Transverse colon (tissue), 4 donors: ENCODE data around the gene ZNF674.

ENCODE experiments used
- CTCF ChIP-seq, 5 experiments: fragments of 200-600 bp in 3 of 5; fragments of 450-650 bp in 2 of 5; sonication (generic) in 3 of 5; IDR thresholded peaks; 1 replicate in 2 of 5; 2 replicates in 3 of 5; pipeline ENCODE4 v1.5.1; 2016 to 2017; ENCODE audit warnings: antibody characterized with exemption in 5 of 5, inconsistent platforms in 3 of 5, mild to moderate bottlenecking in 2 of 5, moderate library complexity in 1 of 5
- EP300 ChIP-seq: sonication (generic); formaldehyde crosslinking; IDR thresholded peaks from one replicate; pipeline ENCODE4 v1.6.1; 2017; ENCODE audit warnings: antibody characterized with exemption, low read depth
- POLR2A ChIP-seq: fragments of 450-650 bp; IDR thresholded peaks from one replicate; pipeline ENCODE4 v1.6.1; 2016; ENCODE audit warnings: antibody characterized with exemption, mild to moderate bottlenecking, moderate library complexity
- POLR2AphosphoS5 ChIP-seq, 3 donors: sonication (generic); formaldehyde crosslinking; IDR thresholded peaks; one replicate each; pipeline ENCODE4 v1.6.1; 2016; ENCODE audit warnings: antibody characterized with exemption in 3 of 3

- TF ChIP-seq CTCF (IDR thresholded peaks at IDR 0.05) (no peak), POLR2AphosphoS5 (IDR thresholded peaks at IDR 0.05) (no peak), POLR2A (no peak), EP300 (no peak)
Measured at GRCh38 chrX:46463682-46464081, 81.5 kb downstream of the ZNF674 start.
